Measurements from ENCODE around the gene PXN.

- TF ChIP-seq ZNF274 (IDR thresholded peaks at IDR 0.05; ENCODE audit: low read depth, low read length) (no peak), SUZ12 (IDR thresholded peaks at IDR 0.05; ENCODE audit: extremely low read depth, insufficient read depth, insufficient read length) (no peak)
These were observed 23.8 kb downstream of the PXN start for GRCh38 chr12:120241561-120242274.
